GM19240 (cell line): ENCODE measurements around the gene LMNA.
"Not testable (repeated sequence)": the region's sequence is repeated elsewhere in the genome, so short reads cannot be mapped to it uniquely, and the experiment has no call there.

Experiments used
- DNase-seq: peaks from one replicate; pipeline ENCODE4 v3.0.0; 2011; ENCODE audit warnings: low spot score; ENCODE audit not compliant: insufficient read length

Gene LMNA

GRCh38 chr1:156114101-156114918 is at the start of gene LMNA:
Gene LMNA (plus strand): TSS chr1:156114711. CDS start chr1:156114919, 208 bp downstream.
- DNase-seq: no peak

- DNase-seq: no peak
Observed at GRCh38 chr1:156065212-156065611, 49.3 kb upstream of the LMNA start.

GRCh38 chr1:156065871-156066270 is 48.6 kb upstream of the LMNA start:
- no peak for DNase-seq

- DNase-seq: no peak
Observed at GRCh38 chr1:156067262-156067661, 47.2 kb upstream of the LMNA start.

- no peak for DNase-seq
Observed at GRCh38 chr1:156069490-156070455, 44.7 kb upstream of the LMNA start.

GRCh38 chr1:156070548-156070947 is 44.0 kb upstream of the LMNA start:
- no peak for DNase-seq

- DNase-seq: not testable (repeated sequence)
Observed at GRCh38 chr1:156071332-156071816, 43.1 kb upstream of the LMNA start.

- no peak for DNase-seq
Observed at GRCh38 chr1:156072251-156072650, 42.3 kb upstream of the LMNA start.

- DNase-seq: no peak
Observed at GRCh38 chr1:156073110-156073687, 41.3 kb upstream of the LMNA start.

- DNase-seq: no peak
Observed at GRCh38 chr1:156073740-156074139, 40.8 kb upstream of the LMNA start.

GRCh38 chr1:156074661-156075060 is 39.9 kb upstream of the LMNA start:
- no peak for DNase-seq

GRCh38 chr1:156075162-156075561 is 39.3 kb upstream of the LMNA start:
- DNase-seq: no peak

GRCh38 chr1:156075775-156076204 is 38.7 kb upstream of the LMNA start:
- DNase-seq: no peak

- DNase-seq: no peak
Observed at GRCh38 chr1:156076609-156077429, 37.7 kb upstream of the LMNA start.

- DNase-seq: no peak
Observed at GRCh38 chr1:156077430-156077760, 37.1 kb upstream of the LMNA start.

GRCh38 chr1:156078728-156079127 is 35.8 kb upstream of the LMNA start:
- no peak for DNase-seq

- DNase-seq: no peak
Observed at GRCh38 chr1:156079762-156080161, 34.7 kb upstream of the LMNA start.

- no peak for DNase-seq
Observed at GRCh38 chr1:156080241-156080862, 34.2 kb upstream of the LMNA start.

- DNase-seq: no peak
Observed at GRCh38 chr1:156080863-156081179, 33.7 kb upstream of the LMNA start.

GRCh38 chr1:156081180-156081916 is 33.2 kb upstream of the LMNA start:
- no peak for DNase-seq
